K562 (cell line): Measurements from ENCODE around the gene TMEM126B. TPM values are rescaled to one million over a fixed set of nuclear protein-coding genes. Genes with fewer than 3 reads are reported as not detected.
A peak's percentile ranks its signal among the peaks of the same experiment; 100 is the strongest.

Experiments used
- BCL6 ChIP-seq: fragments of 250-450 bp; sonication (Bioruptor Pico); IDR thresholded peaks from 2 replicates; pipeline ENCODE4 v1.4.0; 2020
- CBX3 ChIP-seq, 2 experiments: IDR thresholded peaks; 1 replicate in 1 of 2; 2 replicates in 1 of 2; pipeline ENCODE4 v1.6.1; 2012; ENCODE audit warnings: inconsistent platforms in 2 of 2, low read length in 2 of 2, borderline replicate concordance in 1 of 2, control low read depth in 1 of 2
- CREB3L1 ChIP-seq: fragments of 450-650 bp; IDR thresholded peaks from 2 replicates; pipeline ENCODE4 v1.6.1; 2014; ENCODE audit warnings: low read depth, mild to moderate bottlenecking, moderate library complexity, borderline replicate concordance
- CTCF ChIP-seq, 3 experiments: IDR thresholded peaks in 2 of 3; conservative IDR thresholded peaks in 1 of 3; 2 replicates each; pipeline ENCODE4 v1.5.1; 2011 to 2012; ENCODE audit warnings: low read length in 3 of 3, mild to moderate bottlenecking in 3 of 3, control low read depth in 2 of 3, improper control_type of control experiment in 1 of 3, inconsistent platforms in 1 of 3, low read depth in 1 of 3, mixed read lengths in 1 of 3, moderate library complexity in 1 of 3; ENCODE audit not compliant: insufficient read depth in 2 of 3
- DPF2 ChIP-seq: fragments of 450-650 bp; IDR thresholded peaks from 2 replicates; pipeline ENCODE4 v1.6.1; 2016
- GTF2A2 ChIP-seq: IDR thresholded peaks from 2 replicates; pipeline ENCODE4 v1.6.1; 2016; ENCODE audit warnings: mild to moderate bottlenecking, missing genetic modification characterization, missing compliant biosample characterization
- HLTF ChIP-seq: fragments of 450-650 bp; IDR thresholded peaks from 2 replicates; pipeline ENCODE4 v1.6.1; 2016
- POLR2A ChIP-seq: fragments of 450-650 bp; conservative IDR thresholded peaks from 2 replicates; pipeline ENCODE4 v1.6.1; 2016
- SIRT6 ChIP-seq: IDR thresholded peaks from one replicate; pipeline ENCODE4 v1.6.1; 2012; ENCODE audit warnings: low read depth, mild to moderate bottlenecking, control low read depth, inconsistent platforms, low read length, moderate library complexity
- SP1 ChIP-seq: sonication (generic); formaldehyde crosslinking; IDR thresholded peaks from 2 replicates; pipeline ENCODE4 v1.8.1; 2022; ENCODE audit warnings: mild to moderate bottlenecking, missing genetic modification reagents
- SUPT5H ChIP-seq: fragments of 450-650 bp; IDR thresholded peaks from 2 replicates; pipeline ENCODE4 v1.6.1; 2016
- TAF1 ChIP-seq: IDR thresholded peaks from 2 replicates; pipeline ENCODE4 v1.6.1; 2011; ENCODE audit warnings: mild to moderate bottlenecking, low read length, moderate library complexity; ENCODE audit not compliant: insufficient read depth, control insufficient read depth, severe bottlenecking; ENCODE audit errors: extremely low read depth
- ZBTB26 ChIP-seq: fragments of 450-650 bp; formaldehyde crosslinking; IDR thresholded peaks from 2 replicates; pipeline ENCODE4 v1.4.0; 2022; ENCODE audit warnings: missing genetic modification characterization
- ZNF316 ChIP-seq: fragments of 450-650 bp; IDR thresholded peaks from 2 replicates; pipeline ENCODE4 v1.6.1; 2016
- ZNF318 ChIP-seq, 2 experiments: fragments of 450-650 bp; IDR thresholded peaks; 2 replicates each; pipeline ENCODE4 v1.6.1; 2016; ENCODE audit warnings: mild to moderate bottlenecking in 2 of 2, borderline replicate concordance in 1 of 2, low read depth in 1 of 2, moderate library complexity in 1 of 2
- polyA plus RNA-seq, 8 experiments: library from polyadenylated mRNA; depleted of rRNA in 4 of 8; stranded (reverse) in 5 of 8; unstranded in 3 of 8; fragments of >200 nt; fragmentation: Nextera tagmentation in 2 of 8; fragmentation: Illumina TruSeq in 1 of 8; extraction: Ambion mirVana in 2 of 8; extraction: Trizol in 1 of 8; gene quantifications; 2 replicates each; pipeline versions ENCODE4 v1.2.1 to v1.2.3, GENCODE V29; 2011 to 2014; ENCODE audit warnings: inconsistent platforms in 1 of 8, missing spikeins in 1 of 8
- total RNA-seq, 7 experiments: library from RNA; depleted of rRNA in 6 of 7; stranded (reverse); fragments of >200 nt in 6 of 7; fragmentation: Illumina TruSeq in 2 of 7; extraction: Trizol in 2 of 7; gene quantifications; 2 replicates each; pipeline versions ENCODE4 v1.2.1 to v1.2.3, GENCODE V29; 2011 to 2021; ENCODE audit warnings: low replicate concordance in 1 of 7

TMEM126B gene
- total and polyA plus RNA-seq, 9 of the 15 experiments (the other 6 are each of a cell fraction or from before 2014, with no cell fraction given): 85.5 to 226 (median 164) TPM

- TF ChIP-seq SUPT5H (peak; percentile 92), ZBTB26 (no peak), SP1 (peak; percentile 86), DPF2 (peak; percentile 9; the same call in 1 of the 2 replicates), CREB3L1 (peak; percentile 78; the same call in 1 of the 2 replicates), ZNF318 (IDR thresholded peaks at IDR 0.05; ENCODE audit: borderline replicate concordance in 1 of 2, low read depth in 1 of 2) (no peak), ZNF316 (no peak), TAF1 (peak; percentile 93), CBX3 (IDR thresholded peaks at IDR 0.05; ENCODE audit: borderline replicate concordance in 1 of 2, low read length in 2 of 2) (no peak; a peak in 1 of 3 replicates), POLR2A (peak; percentile 96), HLTF (no peak), CTCF (IDR thresholded peaks at IDR 0.05 in 2 of 3, conservative IDR thresholded peaks at IDR 0.05 in 1 of 3; ENCODE audit: insufficient read depth in 2 of 3, low read depth in 1 of 3, low read length in 3 of 3) (no peak), GTF2A2 (no peak), BCL6 (CRISPR knock-in tag) (no peak), SIRT6 (no peak)
These were observed 19.4 kb downstream of the TMEM126B start, which contains the start of gene TMEM126A (continued) for GRCh38 chr11:85647604-85648299.
